Measurements from ENCODE around the gene OGA. TPM values are rescaled to one million over a fixed set of nuclear protein-coding genes. Genes with fewer than 3 reads are reported as not detected.
A peak's percentile ranks its signal among the peaks of the same experiment; 100 is the strongest.

The OGA gene
- 101 TPM for total RNA-seq (2013)
- polyA plus RNA-seq (100 to 1,000 TPM in 1 of 3 donors, 10 to 100 TPM in 1, 1 to 10 TPM in 1; 6.9 to 104 (median 15.3) TPM), polyA minus RNA-seq (40.7 and 44.2 TPM in 2 replicates), total RNA-seq (104 to 241 (median 184) reads per million in 11 experiments)

DNA sequence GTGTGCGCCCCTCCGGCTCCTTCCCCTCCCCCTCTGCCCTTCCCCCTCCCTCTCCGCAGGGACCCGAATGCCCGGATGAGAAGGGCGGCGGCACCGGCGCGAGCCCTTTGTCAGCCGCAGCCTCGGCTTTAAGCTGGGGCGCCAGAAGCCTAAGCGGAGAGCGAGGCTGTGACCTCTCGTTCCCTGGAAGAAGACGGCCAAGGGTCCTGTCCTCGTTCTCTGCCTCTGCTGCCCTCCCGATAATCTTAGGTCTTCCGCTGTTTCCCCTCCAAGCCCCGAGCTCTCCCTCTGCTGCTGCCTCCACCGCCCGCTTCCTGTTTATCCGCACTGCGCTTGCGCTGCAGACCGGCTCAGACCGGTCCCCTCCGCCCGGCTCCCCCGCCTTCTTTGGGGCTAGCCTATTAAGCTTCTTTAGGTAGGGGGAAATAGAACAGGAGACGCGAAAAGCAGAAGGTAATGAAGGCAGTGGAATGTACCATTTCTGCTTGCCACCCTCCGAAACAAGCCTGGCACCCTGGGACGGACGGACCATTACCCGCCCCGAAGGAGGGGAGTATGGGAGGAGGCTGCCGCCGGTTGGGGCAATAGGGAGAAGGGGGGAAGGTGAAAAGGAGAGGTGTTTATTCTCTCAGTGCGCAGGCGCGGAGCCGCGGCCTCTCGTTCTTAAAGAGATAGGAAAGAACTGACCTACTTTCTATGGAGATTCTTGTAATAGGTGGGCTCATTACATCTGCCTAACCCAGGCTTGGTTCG lies at the start of gene OGA:
OGA (minus strand) TSS at position 326 of the 753 bp plus-strand sequence. CDS start 422 bp downstream, outside the sequence.
- Histone ChIP-seq H4K20me1 (ENCODE audit: insufficient read depth, low read length) (peaks cover 49% of the 10 kb centered on the region), H3K36me3 (replicated peaks in 1 of 2; ENCODE audit: control insufficient read depth in 1 of 2, insufficient read depth in 2 of 2, low read length in 2 of 2) (peaks cover 0 to 4% of the 10 kb centered on the region in 2 donors), H3K27ac (ENCODE audit: low read depth in 1 of 2, low read length in 2 of 2) (peak within 1 kb of the TSS; percentile 70 to 89), H3K9me3 (replicated peaks in 1 of 2; ENCODE audit: control insufficient read depth in 1 of 2, insufficient read depth in 1 of 2, low read length in 2 of 2) (no peaks in the 10 kb centered on the region), H3K4me1 (ENCODE audit: control insufficient read depth in 1 of 2, insufficient read depth in 2 of 2, low read length in 2 of 2) (peaks cover 28 to 42% of the 10 kb centered on the region in 2 donors), H2AFZ (ENCODE audit: insufficient read depth, low read depth, low read length, poor library complexity, severe bottlenecking) (peak within 1 kb of the TSS; percentile 85), H3K27me3 (ENCODE audit: control insufficient read depth in 2 of 2, insufficient read depth in 2 of 2, low read length in 2 of 2) (no peaks in the 10 kb centered on the region), H3K79me2 (ENCODE audit: insufficient read depth, low read length) (peaks cover 50% of the 10 kb centered on the region), H3K9ac (ENCODE audit: insufficient read depth, low read length, poor library complexity, severe bottlenecking) (peak within 1 kb of the TSS; percentile 93), H3K4me3 (replicated peaks in 1 of 3; ENCODE audit: low read depth in 2 of 3, low read length in 3 of 3) (peak within 1 kb of the TSS; percentile 86 to 97 (median 88)), H3K4me2 (replicated peaks; ENCODE audit: extremely low read depth, low read length, poor library complexity, severe bottlenecking) (peak within 1 kb of the TSS; percentile 78)
- H3K4me3 Mint-ChIP-seq, result peak within 1 kb of the TSS; percentile 94 to 98
- no peaks in the 10 kb centered on the region for H3K9me3 Mint-ChIP-seq
- peaks cover 2 to 15% of the 10 kb centered on the region in 2 donors for H3K36me3 Mint-ChIP-seq
- peaks cover 46% of the 10 kb centered on the region for H3K4me1 Mint-ChIP-seq
- no peaks in the 10 kb centered on the region for H3K27me3 Mint-ChIP-seq (ENCODE audit: low read depth in 3 of 3)
- peak; percentile 98 to 99 (median 99) for DNase-seq
- intact Hi-C loops (cut with micrococcal nuclease), result loop anchor here in 1 of 2 donors (10.0 kb wide), 1 partner anchor 463 kb away; the partner anchor contains the start of gene BTRC
- 0% methylated on average over 31 of the region's 47 CpGs for WGBS (ENCODE audit: insufficient coverage)
- TF ChIP-seq, protein P1, sequence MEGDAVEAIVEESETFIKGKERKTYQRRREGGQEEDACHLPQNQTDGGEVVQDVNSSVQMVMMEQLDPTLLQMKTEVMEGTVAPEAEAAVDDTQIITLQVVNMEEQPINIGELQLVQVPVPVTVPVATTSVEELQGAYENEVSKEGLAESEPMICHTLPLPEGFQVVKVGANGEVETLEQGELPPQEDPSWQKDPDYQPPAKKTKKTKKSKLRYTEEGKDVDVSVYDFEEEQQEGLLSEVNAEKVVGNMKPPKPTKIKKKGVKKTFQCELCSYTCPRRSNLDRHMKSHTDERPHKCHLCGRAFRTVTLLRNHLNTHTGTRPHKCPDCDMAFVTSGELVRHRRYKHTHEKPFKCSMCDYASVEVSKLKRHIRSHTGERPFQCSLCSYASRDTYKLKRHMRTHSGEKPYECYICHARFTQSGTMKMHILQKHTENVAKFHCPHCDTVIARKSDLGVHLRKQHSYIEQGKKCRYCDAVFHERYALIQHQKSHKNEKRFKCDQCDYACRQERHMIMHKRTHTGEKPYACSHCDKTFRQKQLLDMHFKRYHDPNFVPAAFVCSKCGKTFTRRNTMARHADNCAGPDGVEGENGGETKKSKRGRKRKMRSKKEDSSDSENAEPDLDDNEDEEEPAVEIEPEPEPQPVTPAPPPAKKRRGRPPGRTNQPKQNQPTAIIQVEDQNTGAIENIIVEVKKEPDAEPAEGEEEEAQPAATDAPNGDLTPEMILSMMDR (IDR thresholded peaks at IDR 0.05), result no peak
- H3K27ac Mint-ChIP-seq, result peak within 1 kb of the TSS; percentile 91 to 96 (median 93)

DNA sequence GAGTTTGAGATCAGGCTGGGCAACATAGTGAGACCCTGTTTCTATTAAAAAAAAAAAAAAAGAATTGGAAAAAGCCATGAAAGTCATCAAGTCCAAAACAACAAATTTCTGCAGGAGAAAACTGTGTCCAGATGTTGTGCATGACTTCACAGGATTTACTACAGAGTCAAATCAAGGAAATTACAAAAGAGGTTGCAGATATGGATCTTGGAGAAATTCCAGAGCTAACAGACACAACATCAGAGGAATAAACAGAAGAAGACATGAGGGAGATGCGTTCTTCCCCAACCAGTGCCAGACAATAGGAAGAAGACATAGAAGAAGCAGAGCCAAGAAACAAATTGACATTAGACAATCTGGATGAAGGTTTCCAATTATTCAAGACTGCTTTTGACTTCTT lies 49.7 kb upstream of the OGA start:
- no peaks in the 10 kb centered on the region for H3K9me3 ChIP-seq (replicated peaks in 1 of 2; ENCODE audit: control insufficient read depth in 1 of 2, insufficient read depth in 1 of 2, low read length in 2 of 2)
- no peaks in the 10 kb centered on the region for H3K27me3 ChIP-seq (ENCODE audit: control insufficient read depth in 2 of 2, insufficient read depth in 2 of 2, low read length in 2 of 2)
- TF ChIP-seq, protein P1 (IDR thresholded peaks at IDR 0.05), result no peak
- H4K20me1 ChIP-seq (ENCODE audit: insufficient read depth, low read length), result peaks cover 15% of the 10 kb centered on the region
- DNase-seq, result no peak
- no peaks in the 10 kb centered on the region for H3K4me1 ChIP-seq (ENCODE audit: control insufficient read depth in 1 of 2, insufficient read depth in 2 of 2, low read length in 2 of 2)
- Mint-ChIP-seq H3K4me1 (no peaks in the 10 kb centered on the region), H3K36me3 (peaks cover 45 to 63% of the 10 kb centered on the region in 2 donors), H3K4me3 (no peak overlapping the region), H3K27me3 (ENCODE audit: low read depth in 3 of 3) (no peaks in the 10 kb centered on the region), H3K27ac (no peak overlapping the region), H3K9me3 (peaks cover 1 to 6% (median 3%) of the 10 kb centered on the region in 7 donors)
- peaks cover 2 to 32% of the 10 kb centered on the region in 2 donors for H3K36me3 ChIP-seq (replicated peaks in 1 of 2; ENCODE audit: control insufficient read depth in 1 of 2, insufficient read depth in 2 of 2, low read length in 2 of 2)
- no peak overlapping the region for H2AFZ ChIP-seq (ENCODE audit: insufficient read depth, low read depth, low read length, poor library complexity, severe bottlenecking)
- H3K79me2 ChIP-seq (ENCODE audit: insufficient read depth, low read length), result no peaks in the 10 kb centered on the region
- no peak overlapping the region for H3K4me2 ChIP-seq (replicated peaks; ENCODE audit: extremely low read depth, low read length, poor library complexity, severe bottlenecking)
- no peak overlapping the region for H3K27ac ChIP-seq (ENCODE audit: low read depth in 1 of 2, low read length in 2 of 2)
- no CpG with 5 or more reads among the region's 1 CpG for WGBS (ENCODE audit: insufficient coverage)
- intact Hi-C loops (cut with micrococcal nuclease), result no loop called here
- H3K9ac ChIP-seq (ENCODE audit: insufficient read depth, low read length, poor library complexity, severe bottlenecking), result no peak overlapping the region
- no peak overlapping the region for H3K4me3 ChIP-seq (replicated peaks in 1 of 3; ENCODE audit: low read depth in 2 of 3, low read length in 3 of 3)

Measured in CD14-positive monocyte (primary cell).